MM.1S (cell line): ENCODE results near the gene CLCN7.

ENCODE experiments used
- DNase-seq: peaks from one replicate; pipeline ENCODE4 v3.0.0-alpha.2; 2015
- H2AFZ ChIP-seq: fragments of 300-600 bp; sonication (generic); 2 replicates; pipeline ENCODE4 v1.6.0; 2016; ENCODE audit warnings: antibody characterized with exemption, low read length
- H3F3A ChIP-seq: fragments of 300-600 bp; sonication (generic); 2 replicates; pipeline ENCODE4 v1.6.1; 2016; ENCODE audit warnings: mild to moderate bottlenecking, antibody characterized with exemption, low read length, moderate library complexity, mixed read lengths; ENCODE audit not compliant: insufficient read depth
- H3K27ac ChIP-seq: fragments of 300-600 bp; sonication (generic); 2 replicates; pipeline ENCODE4 v1.5.1; 2016; ENCODE audit warnings: mild to moderate bottlenecking, low read length
- H3K27me3 ChIP-seq: fragments of 300-600 bp; sonication (generic); replicated peaks from 2 replicates; pipeline ENCODE4 v1.6.0; 2016; ENCODE audit warnings: low read length; ENCODE audit not compliant: insufficient read depth
- H3K36me3 ChIP-seq: fragments of 300-600 bp; sonication (generic); replicated peaks from 2 replicates; pipeline ENCODE4 v1.6.1; 2016; ENCODE audit warnings: mild to moderate bottlenecking, low read length, mixed read lengths; ENCODE audit not compliant: insufficient read depth
- H3K4me1 ChIP-seq: fragments of 300-600 bp; sonication (generic); 2 replicates; pipeline ENCODE4 v1.6.1; 2016; ENCODE audit warnings: low read length, mixed read lengths
- H3K4me2 ChIP-seq: fragments of 300-600 bp; sonication (generic); 2 replicates; pipeline ENCODE4 v1.6.0; 2016; ENCODE audit warnings: low read depth, low read length
- H3K4me3 ChIP-seq: fragments of 300-600 bp; sonication (generic); 2 replicates; pipeline ENCODE4 v1.5.1; 2016; ENCODE audit warnings: low read length, mixed read lengths
- H3K79me2 ChIP-seq: fragments of 300-600 bp; sonication (generic); 2 replicates; pipeline ENCODE4 v1.6.1; 2016; ENCODE audit warnings: mixed run types, low read length, mixed read lengths
- H3K9ac ChIP-seq: fragments of 300-600 bp; sonication (generic); 2 replicates; pipeline ENCODE4 v1.6.1; 2016; ENCODE audit warnings: low read length, mixed read lengths
- H3K9me2 ChIP-seq: fragments of 300-600 bp; sonication (generic); replicated peaks from 2 replicates; pipeline ENCODE4 v1.6.1; 2016; ENCODE audit warnings: mild to moderate bottlenecking, low read length, mixed read lengths; ENCODE audit not compliant: insufficient read depth
- H3K9me3 ChIP-seq: fragments of 300-600 bp; sonication (generic); replicated peaks from 2 replicates; pipeline ENCODE4 v1.6.1; 2016; ENCODE audit warnings: mild to moderate bottlenecking, low read length, mixed read lengths; ENCODE audit not compliant: insufficient read depth
- H4K20me1 ChIP-seq: fragments of 300-600 bp; sonication (generic); 2 replicates; pipeline ENCODE4 v1.6.1; 2016; ENCODE audit warnings: mild to moderate bottlenecking, low read length, moderate library complexity, mixed read lengths; ENCODE audit not compliant: insufficient read depth
- CTCF ChIP-seq: fragments of 300-600 bp; sonication (generic); IDR thresholded peaks from 2 replicates; pipeline ENCODE4 v1.5.1; 2016; ENCODE audit warnings: antibody characterized with exemption, low read length, mixed read lengths
- EZH2 ChIP-seq: fragments of 300-600 bp; sonication (generic); optimal IDR thresholded peaks from 2 replicates; pipeline ENCODE3; 2017; ENCODE audit warnings: low read depth, mild to moderate bottlenecking, antibody characterized with exemption, low read length, mixed read lengths
- EZH2phosphoT487 ChIP-seq: fragments of 300-600 bp; sonication (generic); IDR thresholded peaks from 2 replicates; pipeline ENCODE4 v1.6.1; 2018; ENCODE audit warnings: antibody characterized with exemption, low read length

The CLCN7 gene

GRCh38 chr16:1429012-1429411 is 45.8 kb downstream of the CLCN7 start:
- H2AFZ ChIP-seq: no peak overlapping the region
- H3K79me2 ChIP-seq: no peaks in the 10 kb centered on the region
- H3K9me3 ChIP-seq: no peaks in the 10 kb centered on the region
- no peaks in the 10 kb centered on the region for H3K9me2 ChIP-seq
- no peaks in the 10 kb centered on the region for H3F3A ChIP-seq
- no peak overlapping the region for H3K9ac ChIP-seq
- no peak overlapping the region for H3K27ac ChIP-seq
- TF ChIP-seq CTCF (no peak), EZH2phosphoT487 (no peak), EZH2 (no peak)
- H3K4me2 ChIP-seq: no peak overlapping the region
- no peaks in the 10 kb centered on the region for H3K36me3 ChIP-seq
- no peaks in the 10 kb centered on the region for H3K4me1 ChIP-seq
- no peak overlapping the region for H3K4me3 ChIP-seq
- no peak for DNase-seq
- H3K27me3 ChIP-seq: peaks cover 69% of the 10 kb centered on the region
- H4K20me1 ChIP-seq: no peaks in the 10 kb centered on the region

- H3K4me3 ChIP-seq: no peak overlapping the region
- DNase-seq: no peak
- no peak overlapping the region for H3K9ac ChIP-seq
Measured at GRCh38 chr16:1428511-1428910, 46.3 kb downstream of the CLCN7 start.

GRCh38 chr16:1427473-1428461 is 47.1 kb downstream of the CLCN7 start:
- TF ChIP-seq CTCF: no peak
- no peak for TF ChIP-seq EZH2
- no peak for TF ChIP-seq EZH2phosphoT487
- no peak for DNase-seq
- no peak overlapping the region for H3K9ac ChIP-seq

More at GRCh38 chr16:1428511-1428910, 46.3 kb downstream of the CLCN7 start:
- H2AFZ ChIP-seq: no peak overlapping the region
- peaks cover 64% of the 10 kb centered on the region for H3K27me3 ChIP-seq
- no peak for TF ChIP-seq EZH2phosphoT487
- TF ChIP-seq EZH2: no peak
- no peak for TF ChIP-seq CTCF
- H3K4me1 ChIP-seq: no peaks in the 10 kb centered on the region
- H3K4me2 ChIP-seq: no peak overlapping the region
- no peaks in the 10 kb centered on the region for H3K9me2 ChIP-seq
- no peaks in the 10 kb centered on the region for H4K20me1 ChIP-seq
- no peak overlapping the region for H3K27ac ChIP-seq
- no peaks in the 10 kb centered on the region for H3K79me2 ChIP-seq
- no peaks in the 10 kb centered on the region for H3F3A ChIP-seq
- H3K36me3 ChIP-seq: no peaks in the 10 kb centered on the region
- no peaks in the 10 kb centered on the region for H3K9me3 ChIP-seq

More at GRCh38 chr16:1427473-1428461, 47.1 kb downstream of the CLCN7 start:
- Histone ChIP-seq H3K9me3 (no peaks in the 10 kb centered on the region), H4K20me1 (no peaks in the 10 kb centered on the region), H3K9me2 (no peaks in the 10 kb centered on the region), H3K27ac (no peak overlapping the region), H3K36me3 (no peaks in the 10 kb centered on the region), H2AFZ (no peak overlapping the region), H3F3A (no peaks in the 10 kb centered on the region), H3K4me2 (no peak overlapping the region), H3K4me1 (no peaks in the 10 kb centered on the region), H3K4me3 (no peak overlapping the region), H3K27me3 (peaks cover 57% of the 10 kb centered on the region), H3K79me2 (no peaks in the 10 kb centered on the region)
